Right hindlimb (tissue), 1 donor: ENCODE results near the gene HYAL4.
"Not testable (repeated sequence)": the region's sequence is repeated elsewhere in the genome, so short reads cannot be mapped to it uniquely, and the experiment has no call there.

ENCODE experiments used
- DNase-seq: peaks from one replicate; pipeline ENCODE4 v3.0.0-alpha.2; 2018

Gene HYAL4

GRCh38 chr7:123844712-123845219 lies at the start of gene HYAL4:
HYAL4 (plus strand) TSS chr7:123845169; CDS start chr7:123868274, 23,105 bp downstream.
- DNase-seq = no peak

- DNase-seq = no peak
Measured at GRCh38 chr7:123795917-123796316, 49.1 kb upstream of the HYAL4 start.

- no peak for DNase-seq
Measured at GRCh38 chr7:123796568-123796967, 48.4 kb upstream of the HYAL4 start.

- DNase-seq = no peak
Measured at GRCh38 chr7:123797673-123798531, 47.1 kb upstream of the HYAL4 start.

GRCh38 chr7:123798532-123799188 lies 46.3 kb upstream of the HYAL4 start:
- no peak for DNase-seq

- no peak for DNase-seq
Measured at GRCh38 chr7:123802249-123802648, 42.7 kb upstream of the HYAL4 start.

GRCh38 chr7:123805287-123805686 lies 39.7 kb upstream of the HYAL4 start:
- DNase-seq = no peak

GRCh38 chr7:123809471-123809870 lies 35.5 kb upstream of the HYAL4 start:
- DNase-seq = no peak

GRCh38 chr7:123811056-123811455 lies 33.9 kb upstream of the HYAL4 start:
- DNase-seq = no peak

GRCh38 chr7:123816916-123817315 lies 28.1 kb upstream of the HYAL4 start:
- DNase-seq = no peak

- DNase-seq = no peak
Measured at GRCh38 chr7:123819001-123819400, 26.0 kb upstream of the HYAL4 start.

- DNase-seq = not testable (repeated sequence)
Measured at GRCh38 chr7:123819795-123820194, 25.2 kb upstream of the HYAL4 start.

GRCh38 chr7:123820864-123821263 lies 24.1 kb upstream of the HYAL4 start:
- no peak for DNase-seq

- DNase-seq = no peak
Measured at GRCh38 chr7:123821320-123821719, 23.6 kb upstream of the HYAL4 start.

- DNase-seq = no peak
Measured at GRCh38 chr7:123823898-123824753, 20.8 kb upstream of the HYAL4 start.

GRCh38 chr7:123824754-123825067 lies 20.3 kb upstream of the HYAL4 start:
- DNase-seq = no peak

- DNase-seq = no peak
Measured at GRCh38 chr7:123828805-123829204, 16.2 kb upstream of the HYAL4 start.

GRCh38 chr7:123836656-123837055 lies 8.3 kb upstream of the HYAL4 start:
- no peak for DNase-seq

- DNase-seq = not testable (repeated sequence)
Measured at GRCh38 chr7:123839106-123839505, 5.9 kb upstream of the HYAL4 start.

- not testable (repeated sequence) for DNase-seq
Measured at GRCh38 chr7:123844142-123844541, 827 bp upstream of the HYAL4 start.

- no peak for DNase-seq
Measured at GRCh38 chr7:123845823-123846216, 851 bp downstream of the HYAL4 start.

- no peak for DNase-seq
Measured at GRCh38 chr7:123846217-123846891, 1.4 kb downstream of the HYAL4 start.

- no peak for DNase-seq
Measured at GRCh38 chr7:123847868-123848267, 2.9 kb downstream of the HYAL4 start.
